WERI-Rb-1 (cell line): Measurements from ENCODE around the gene PCYT2.

Experiments
- DNase-seq: peaks from one replicate; pipeline ENCODE4 v3.0.0-alpha.2; 2020
- H3K27ac ChIP-seq: fragments of 250-450 bp; sonication (Bioruptor Pico); 2 replicates; pipeline ENCODE4 v1.5.1; 2020; ENCODE audit warnings: mild to moderate bottlenecking, moderate library complexity
- H3K27me3 ChIP-seq: fragments of 250-450 bp; sonication (Bioruptor Pico); 2 replicates; pipeline ENCODE4 v1.5.1; 2021; ENCODE audit warnings: mild to moderate bottlenecking, low read depth, moderate library complexity; ENCODE audit not compliant: insufficient read depth, severe bottlenecking
- H3K36me3 ChIP-seq: fragments of 250-450 bp; sonication (Bioruptor Pico); 2 replicates; pipeline ENCODE4 v1.5.1; 2020; ENCODE audit warnings: mild to moderate bottlenecking, moderate library complexity
- H3K4me3 ChIP-seq: 2 replicates; pipeline ENCODE4 v1.5.1; 2011; ENCODE audit warnings: low read depth, mild to moderate bottlenecking, control low read depth, low read length
- H3K9me3 ChIP-seq: fragments of 250-450 bp; sonication (Bioruptor Pico); 2 replicates; pipeline ENCODE4 v1.5.1; 2021; ENCODE audit warnings: mild to moderate bottlenecking, moderate library complexity; ENCODE audit not compliant: severe bottlenecking
- TF ChIP-seq, protein P1 (sequence below): IDR thresholded peaks from 2 replicates; pipeline ENCODE4 v1.5.1; 2011; ENCODE audit warnings: low read depth, mild to moderate bottlenecking, control low read depth, inconsistent platforms, low read length

The PCYT2 gene

DNA sequence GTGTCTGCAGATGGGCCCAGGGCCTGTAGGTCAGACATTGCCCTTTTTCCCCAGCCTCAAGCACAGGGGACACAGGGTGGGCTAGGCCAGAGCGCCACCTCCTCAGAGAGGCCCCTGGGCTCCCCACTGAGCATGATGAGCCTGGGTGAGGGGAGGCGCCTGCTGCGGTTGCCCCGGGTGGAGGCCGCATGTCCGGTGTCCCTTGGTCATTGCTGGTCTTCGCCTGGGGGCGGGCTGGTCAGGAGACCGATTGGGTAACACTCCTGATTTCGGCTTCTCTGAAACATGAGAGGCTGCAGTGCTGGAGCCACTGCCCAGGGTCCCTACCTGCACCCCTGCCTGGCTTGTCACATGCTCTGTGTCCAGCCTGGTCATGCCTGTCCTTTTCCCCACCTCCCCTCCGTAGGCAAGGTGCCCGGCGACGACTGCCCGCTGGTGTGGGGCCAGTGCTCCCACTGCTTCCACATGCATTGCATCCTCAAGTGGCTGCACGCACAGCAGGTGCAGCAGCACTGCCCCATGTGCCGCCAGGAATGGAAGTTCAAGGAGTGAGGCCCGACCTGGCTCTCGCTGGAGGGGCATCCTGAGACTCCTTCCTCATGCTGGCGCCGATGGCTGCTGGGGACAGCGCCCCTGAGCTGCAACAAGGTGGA is 11.6 kb downstream of the PCYT2 start:
- H3K36me3 ChIP-seq = peaks cover 72% of the 10 kb centered on the region
- DNase-seq = no peak
- no peak overlapping the region for H3K27ac ChIP-seq

GRCh38 chr17:81898885-81899284 is 12.3 kb downstream of the PCYT2 start:
- Histone ChIP-seq H3K27ac (no peak overlapping the region), H3K9me3 (no peaks in the 10 kb centered on the region), H3K4me3 (no peak overlapping the region), H3K27me3 (no peaks in the 10 kb centered on the region), H3K36me3 (peaks cover 70% of the 10 kb centered on the region)
- DNase-seq = no peak
- TF ChIP-seq, protein P1, sequence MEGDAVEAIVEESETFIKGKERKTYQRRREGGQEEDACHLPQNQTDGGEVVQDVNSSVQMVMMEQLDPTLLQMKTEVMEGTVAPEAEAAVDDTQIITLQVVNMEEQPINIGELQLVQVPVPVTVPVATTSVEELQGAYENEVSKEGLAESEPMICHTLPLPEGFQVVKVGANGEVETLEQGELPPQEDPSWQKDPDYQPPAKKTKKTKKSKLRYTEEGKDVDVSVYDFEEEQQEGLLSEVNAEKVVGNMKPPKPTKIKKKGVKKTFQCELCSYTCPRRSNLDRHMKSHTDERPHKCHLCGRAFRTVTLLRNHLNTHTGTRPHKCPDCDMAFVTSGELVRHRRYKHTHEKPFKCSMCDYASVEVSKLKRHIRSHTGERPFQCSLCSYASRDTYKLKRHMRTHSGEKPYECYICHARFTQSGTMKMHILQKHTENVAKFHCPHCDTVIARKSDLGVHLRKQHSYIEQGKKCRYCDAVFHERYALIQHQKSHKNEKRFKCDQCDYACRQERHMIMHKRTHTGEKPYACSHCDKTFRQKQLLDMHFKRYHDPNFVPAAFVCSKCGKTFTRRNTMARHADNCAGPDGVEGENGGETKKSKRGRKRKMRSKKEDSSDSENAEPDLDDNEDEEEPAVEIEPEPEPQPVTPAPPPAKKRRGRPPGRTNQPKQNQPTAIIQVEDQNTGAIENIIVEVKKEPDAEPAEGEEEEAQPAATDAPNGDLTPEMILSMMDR = no peak

More for the DNA sequence above, 11.6 kb downstream of the PCYT2 start:
- H3K4me3 ChIP-seq = no peak overlapping the region
- H3K27me3 ChIP-seq = no peaks in the 10 kb centered on the region
- H3K9me3 ChIP-seq = no peaks in the 10 kb centered on the region
- TF ChIP-seq, protein P1 = no peak

- no peak for DNase-seq
- H3K27ac ChIP-seq = no peak overlapping the region
Observed at GRCh38 chr17:81898029-81898866, 13.0 kb downstream of the PCYT2 start.

DNA sequence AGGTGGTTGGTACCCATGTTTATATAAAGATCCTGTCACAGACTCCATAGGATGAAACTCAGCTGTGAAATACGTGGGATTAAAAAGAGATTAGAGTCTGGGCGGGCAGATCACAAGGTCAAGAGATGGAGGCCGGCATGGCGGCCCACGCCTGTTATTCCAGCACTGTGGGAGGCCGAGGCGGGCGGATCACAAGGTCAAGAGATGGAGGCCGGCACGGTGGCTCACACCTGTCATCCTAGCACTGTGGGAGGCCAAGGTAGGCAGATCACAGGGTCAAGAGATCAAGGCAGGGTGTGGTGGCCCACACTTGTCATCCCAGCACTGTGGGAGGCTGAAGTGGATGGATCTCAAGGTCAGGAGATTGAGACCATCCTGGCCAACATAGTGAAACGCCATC is 15.8 kb downstream of the PCYT2 start:
- H3K27ac ChIP-seq = no peak overlapping the region
- TF ChIP-seq, protein P1 = no peak
- no peak for DNase-seq
- H3K27me3 ChIP-seq = no peaks in the 10 kb centered on the region
- H3K36me3 ChIP-seq = peaks cover 73% of the 10 kb centered on the region
- no peaks in the 10 kb centered on the region for H3K9me3 ChIP-seq
- H3K4me3 ChIP-seq = no peak overlapping the region

More at GRCh38 chr17:81898029-81898866, 13.0 kb downstream of the PCYT2 start:
- TF ChIP-seq, protein P1 = no peak
- Histone ChIP-seq H3K36me3 (peaks cover 69% of the 10 kb centered on the region), H3K4me3 (no peak overlapping the region), H3K27me3 (no peaks in the 10 kb centered on the region), H3K9me3 (no peaks in the 10 kb centered on the region)

- Histone ChIP-seq H3K36me3 (peaks cover 74% of the 10 kb centered on the region), H3K4me3 (peak overlapping the region; percentile 93), H3K9me3 (no peaks in the 10 kb centered on the region), H3K27ac (peak overlapping the region; percentile 90), H3K27me3 (no peaks in the 10 kb centered on the region)
- TF ChIP-seq, protein P1 = no peak
- no peak for DNase-seq
Observed at GRCh38 chr17:81891303-81891552, 20.0 kb downstream of the PCYT2 start.
